HepG2 (cell line): Measurements from ENCODE around the gene FMNL2. TPM values are rescaled to one million over a fixed set of nuclear protein-coding genes. Genes with fewer than 3 reads are reported as not detected.

Experiments used
- CBX1 ChIP-seq: IDR thresholded peaks from one replicate; pipeline ENCODE4 v1.6.1; 2016; ENCODE audit warnings: antibody characterized with exemption, low read depth
- CEBPG ChIP-seq: IDR thresholded peaks from 2 replicates; pipeline ENCODE4 v1.6.1; 2016
- HDAC2 ChIP-seq: sonication (generic); formaldehyde crosslinking; IDR thresholded peaks from 2 replicates; pipeline ENCODE4 v1.4.0; 2020; ENCODE audit warnings: missing genetic modification reagents
- JUN ChIP-seq: sonication (generic); formaldehyde crosslinking; IDR thresholded peaks from 2 replicates; pipeline ENCODE4 v1.4.0; 2020; ENCODE audit warnings: mild to moderate bottlenecking, missing genetic modification reagents
- MEIS2 ChIP-seq: sonication (generic); formaldehyde crosslinking; IDR thresholded peaks from 2 replicates; pipeline ENCODE4 v1.9.0; 2021; ENCODE audit warnings: mild to moderate bottlenecking, missing genetic modification reagents
- NR2F1 ChIP-seq, 2 experiments: fragments of 450-650 bp in 1 of 2; formaldehyde crosslinking in 1 of 2; IDR thresholded peaks; 2 replicates each; pipeline versions ENCODE4 v1.5.0 to v1.6.1; 2016 to 2020; ENCODE audit warnings: mild to moderate bottlenecking in 1 of 2, missing compliant biosample characterization in 1 of 2, missing genetic modification reagents in 1 of 2, moderate library complexity in 1 of 2
- NRL ChIP-seq: sonication (generic); formaldehyde crosslinking; IDR thresholded peaks from 2 replicates; pipeline ENCODE4 v1.5.0; 2020; ENCODE audit warnings: missing genetic modification reagents, mild to moderate bottlenecking, moderate library complexity, borderline replicate concordance
- RBAK ChIP-seq: sonication (generic); formaldehyde crosslinking; IDR thresholded peaks from 2 replicates; pipeline ENCODE4 v1.5.1; 2020; ENCODE audit warnings: mild to moderate bottlenecking, missing genetic modification reagents
- RCOR2 ChIP-seq: IDR thresholded peaks from 2 replicates; pipeline ENCODE4 v1.6.1; 2016; ENCODE audit warnings: missing biosample characterization, missing genetic modification reagents
- SKI ChIP-seq: fragments of 450-650 bp; IDR thresholded peaks from one replicate; pipeline ENCODE4 v1.6.1; 2018; ENCODE audit warnings: mild to moderate bottlenecking; ENCODE audit not compliant: partially characterized antibody
- SRY ChIP-seq: sonication (generic); formaldehyde crosslinking; IDR thresholded peaks from 2 replicates; pipeline ENCODE4 v1.8.0; 2022; ENCODE audit warnings: mild to moderate bottlenecking, missing genetic modification reagents
- TEAD3 ChIP-seq: optimal IDR thresholded peaks from 2 replicates; pipeline ENCODE3; 2016; ENCODE audit warnings: borderline replicate concordance
- TSC22D2 ChIP-seq: sonication (generic); formaldehyde crosslinking; IDR thresholded peaks from 2 replicates; pipeline ENCODE4 v1.5.1; 2020; ENCODE audit warnings: missing genetic modification reagents, mild to moderate bottlenecking, borderline replicate concordance
- ZMYM4 ChIP-seq: sonication (generic); formaldehyde crosslinking; IDR thresholded peaks from 2 replicates; pipeline ENCODE4 v1.8.1; 2023; ENCODE audit warnings: mild to moderate bottlenecking, missing genetic modification reagents
- ZNF121 ChIP-seq: sonication (generic); formaldehyde crosslinking; IDR thresholded peaks from 2 replicates; pipeline ENCODE4 v1.5.0; 2020; ENCODE audit warnings: mild to moderate bottlenecking, missing genetic modification reagents
- ZNF446 ChIP-seq: sonication (generic); formaldehyde crosslinking; IDR thresholded peaks from 2 replicates; pipeline ENCODE4 v1.5.0; 2020; ENCODE audit warnings: mild to moderate bottlenecking, missing genetic modification reagents
- ZNF546 ChIP-seq: sonication (generic); formaldehyde crosslinking; conservative IDR thresholded peaks from 2 replicates; pipeline ENCODE4 v1.8.1; 2023; ENCODE audit warnings: mild to moderate bottlenecking, missing genetic modification reagents
- polyA plus RNA-seq, 8 experiments: library from polyadenylated mRNA; depleted of rRNA in 3 of 8; stranded (reverse) in 7 of 8; unstranded in 1 of 8; fragments of >200 nt; fragmentation: Illumina TruSeq in 4 of 8; extraction: Trizol in 4 of 8; gene quantifications; 2 replicates each; pipeline versions ENCODE4 v1.2.1 to v1.2.3, GENCODE V29; 2011 to 2016; ENCODE audit warnings: low read depth in 4 of 8, missing spikeins in 1 of 8, mixed read lengths in 1 of 8; ENCODE audit not compliant: insufficient read depth in 1 of 8
- total RNA-seq, 5 experiments: library from RNA; depleted of rRNA; stranded (reverse); fragments of >200 nt; fragmentation: Illumina TruSeq; extraction: Trizol; gene quantifications; 2 replicates each; pipeline ENCODE4 v1.2.3, GENCODE V29; 2016; ENCODE audit warnings: low read depth in 1 of 5
- TF ChIP-seq, protein P1 (sequence below): IDR thresholded peaks from 2 replicates; pipeline ENCODE4 v1.6.1; 2018; ENCODE audit warnings: missing genetic modification reagents, mild to moderate bottlenecking, missing compliant biosample characterization
- TF ChIP-seq, protein P2 (sequence below): sonication (generic); formaldehyde crosslinking; IDR thresholded peaks from 2 replicates; pipeline ENCODE4 v1.4.0; 2020; ENCODE audit warnings: mild to moderate bottlenecking, missing genetic modification reagents
- TF ChIP-seq, protein P3 (sequence below): sonication (generic); formaldehyde crosslinking; conservative IDR thresholded peaks from 2 replicates; pipeline ENCODE4 v1.4.0; 2020; ENCODE audit warnings: mild to moderate bottlenecking, missing genetic modification reagents, moderate library complexity
- TF ChIP-seq, protein P4 (sequence below): sonication (generic); formaldehyde crosslinking; IDR thresholded peaks from 2 replicates; pipeline ENCODE4 v1.4.0; 2020; ENCODE audit warnings: missing genetic modification reagents, borderline replicate concordance
- TF ChIP-seq, protein P5 (sequence below): sonication (generic); formaldehyde crosslinking; IDR thresholded peaks from 2 replicates; pipeline ENCODE4 v1.5.0; 2020; ENCODE audit warnings: missing genetic modification reagents, mild to moderate bottlenecking, borderline replicate concordance
- TF ChIP-seq, protein P6 (sequence below): sonication (generic); formaldehyde crosslinking; IDR thresholded peaks from 2 replicates; pipeline ENCODE4 v1.8.0; 2022; ENCODE audit warnings: mild to moderate bottlenecking, missing genetic modification reagents, moderate library complexity

FMNL2 gene
- total and polyA plus RNA-seq, 2 of the 13 experiments (the other 11 are each of a cell fraction or from before 2014, with no cell fraction given): 66.5 to 67.7 TPM

DNA sequence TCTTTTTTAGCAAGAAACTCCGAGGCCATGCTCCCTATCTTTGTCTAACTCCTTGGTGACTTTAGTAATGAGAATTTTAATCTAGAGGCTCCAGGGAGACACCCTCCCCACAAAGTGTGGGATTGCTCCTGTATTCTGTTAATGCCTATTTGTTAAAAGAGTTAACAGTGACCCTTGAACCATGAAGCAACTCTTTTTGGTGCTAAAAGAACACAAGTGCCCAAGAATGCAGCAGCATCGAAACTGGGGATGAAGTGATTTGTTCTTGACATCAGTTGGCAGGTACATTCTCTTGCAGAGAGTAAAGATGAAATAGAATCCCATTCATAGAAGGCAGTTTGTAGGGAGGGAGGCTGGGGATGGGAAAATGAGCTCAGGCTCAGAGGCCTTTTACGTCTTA is 50.0 kb downstream of the FMNL2 start (continued):
- peak; percentile 82 for TF ChIP-seq RCOR2 (CRISPR knock-in tag)
- no peak for TF ChIP-seq JUN (CRISPR knock-in tag)
- TF ChIP-seq, protein P1, sequence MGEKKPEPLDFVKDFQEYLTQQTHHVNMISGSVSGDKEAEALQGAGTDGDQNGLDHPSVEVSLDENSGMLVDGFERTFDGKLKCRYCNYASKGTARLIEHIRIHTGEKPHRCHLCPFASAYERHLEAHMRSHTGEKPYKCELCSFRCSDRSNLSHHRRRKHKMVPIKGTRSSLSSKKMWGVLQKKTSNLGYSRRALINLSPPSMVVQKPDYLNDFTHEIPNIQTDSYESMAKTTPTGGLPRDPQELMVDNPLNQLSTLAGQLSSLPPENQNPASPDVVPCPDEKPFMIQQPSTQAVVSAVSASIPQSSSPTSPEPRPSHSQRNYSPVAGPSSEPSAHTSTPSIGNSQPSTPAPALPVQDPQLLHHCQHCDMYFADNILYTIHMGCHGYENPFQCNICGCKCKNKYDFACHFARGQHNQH: no peak
- no peak for TF ChIP-seq SRY (CRISPR knock-in tag)
- no peak for TF ChIP-seq TSC22D2 (CRISPR knock-in tag)
- TF ChIP-seq CBX1: no peak
- no peak for TF ChIP-seq NRL (CRISPR knock-in tag)
- TF ChIP-seq, protein P2, sequence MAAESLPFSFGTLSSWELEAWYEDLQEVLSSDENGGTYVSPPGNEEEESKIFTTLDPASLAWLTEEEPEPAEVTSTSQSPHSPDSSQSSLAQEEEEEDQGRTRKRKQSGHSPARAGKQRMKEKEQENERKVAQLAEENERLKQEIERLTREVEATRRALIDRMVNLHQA (CRISPR knock-in tag): no peak
- no peak for TF ChIP-seq ZNF446 (CRISPR knock-in tag)
- TF ChIP-seq NR2F1 (CRISPR knock-in tag; IDR thresholded peaks at IDR 0.05): peak; percentile 24 to 36; a peak in 1 of 4 replicates
- TF ChIP-seq ZNF121 (CRISPR knock-in tag): no peak
- TF ChIP-seq, protein P3, sequence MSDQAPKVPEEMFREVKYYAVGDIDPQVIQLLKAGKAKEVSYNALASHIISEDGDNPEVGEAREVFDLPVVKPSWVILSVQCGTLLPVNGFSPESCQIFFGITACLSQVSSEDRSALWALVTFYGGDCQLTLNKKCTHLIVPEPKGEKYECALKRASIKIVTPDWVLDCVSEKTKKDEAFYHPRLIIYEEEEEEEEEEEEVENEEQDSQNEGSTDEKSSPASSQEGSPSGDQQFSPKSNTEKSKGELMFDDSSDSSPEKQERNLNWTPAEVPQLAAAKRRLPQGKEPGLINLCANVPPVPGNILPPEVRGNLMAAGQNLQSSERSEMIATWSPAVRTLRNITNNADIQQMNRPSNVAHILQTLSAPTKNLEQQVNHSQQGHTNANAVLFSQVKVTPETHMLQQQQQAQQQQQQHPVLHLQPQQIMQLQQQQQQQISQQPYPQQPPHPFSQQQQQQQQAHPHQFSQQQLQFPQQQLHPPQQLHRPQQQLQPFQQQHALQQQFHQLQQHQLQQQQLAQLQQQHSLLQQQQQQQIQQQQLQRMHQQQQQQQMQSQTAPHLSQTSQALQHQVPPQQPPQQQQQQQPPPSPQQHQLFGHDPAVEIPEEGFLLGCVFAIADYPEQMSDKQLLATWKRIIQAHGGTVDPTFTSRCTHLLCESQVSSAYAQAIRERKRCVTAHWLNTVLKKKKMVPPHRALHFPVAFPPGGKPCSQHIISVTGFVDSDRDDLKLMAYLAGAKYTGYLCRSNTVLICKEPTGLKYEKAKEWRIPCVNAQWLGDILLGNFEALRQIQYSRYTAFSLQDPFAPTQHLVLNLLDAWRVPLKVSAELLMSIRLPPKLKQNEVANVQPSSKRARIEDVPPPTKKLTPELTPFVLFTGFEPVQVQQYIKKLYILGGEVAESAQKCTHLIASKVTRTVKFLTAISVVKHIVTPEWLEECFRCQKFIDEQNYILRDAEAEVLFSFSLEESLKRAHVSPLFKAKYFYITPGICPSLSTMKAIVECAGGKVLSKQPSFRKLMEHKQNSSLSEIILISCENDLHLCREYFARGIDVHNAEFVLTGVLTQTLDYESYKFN (CRISPR knock-in tag): peak; percentile 66; the same call in 1 of the 2 replicates
- TF ChIP-seq ZNF546 (CRISPR knock-in tag): no peak
- peak; percentile 87 for TF ChIP-seq HDAC2 (CRISPR knock-in tag)
- TF ChIP-seq, protein P4, sequence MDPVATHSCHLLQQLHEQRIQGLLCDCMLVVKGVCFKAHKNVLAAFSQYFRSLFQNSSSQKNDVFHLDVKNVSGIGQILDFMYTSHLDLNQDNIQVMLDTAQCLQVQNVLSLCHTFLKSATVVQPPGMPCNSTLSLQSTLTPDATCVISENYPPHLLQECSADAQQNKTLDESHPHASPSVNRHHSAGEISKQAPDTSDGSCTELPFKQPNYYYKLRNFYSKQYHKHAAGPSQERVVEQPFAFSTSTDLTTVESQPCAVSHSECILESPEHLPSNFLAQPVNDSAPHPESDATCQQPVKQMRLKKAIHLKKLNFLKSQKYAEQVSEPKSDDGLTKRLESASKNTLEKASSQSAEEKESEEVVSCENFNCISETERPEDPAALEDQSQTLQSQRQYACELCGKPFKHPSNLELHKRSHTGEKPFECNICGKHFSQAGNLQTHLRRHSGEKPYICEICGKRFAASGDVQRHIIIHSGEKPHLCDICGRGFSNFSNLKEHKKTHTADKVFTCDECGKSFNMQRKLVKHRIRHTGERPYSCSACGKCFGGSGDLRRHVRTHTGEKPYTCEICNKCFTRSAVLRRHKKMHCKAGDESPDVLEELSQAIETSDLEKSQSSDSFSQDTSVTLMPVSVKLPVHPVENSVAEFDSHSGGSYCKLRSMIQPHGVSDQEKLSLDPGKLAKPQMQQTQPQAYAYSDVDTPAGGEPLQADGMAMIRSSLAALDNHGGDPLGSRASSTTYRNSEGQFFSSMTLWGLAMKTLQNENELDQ (CRISPR knock-in tag): no peak
- peak; percentile 58; the same call in 1 of the 2 replicates for TF ChIP-seq ZMYM4 (CRISPR knock-in tag)
- peak; percentile 86 for TF ChIP-seq TEAD3 (CRISPR knock-in tag)
- no peak for TF ChIP-seq RBAK (CRISPR knock-in tag)
- TF ChIP-seq, protein P5, sequence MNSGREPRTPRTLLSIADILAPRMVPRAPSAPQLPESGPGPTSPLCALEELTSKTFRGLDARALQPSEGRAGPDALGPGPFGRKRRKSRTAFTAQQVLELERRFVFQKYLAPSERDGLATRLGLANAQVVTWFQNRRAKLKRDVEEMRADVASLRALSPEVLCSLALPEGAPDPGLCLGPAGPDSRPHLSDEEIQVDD: no peak
- TF ChIP-seq SKI: no peak
- TF ChIP-seq, protein P6, sequence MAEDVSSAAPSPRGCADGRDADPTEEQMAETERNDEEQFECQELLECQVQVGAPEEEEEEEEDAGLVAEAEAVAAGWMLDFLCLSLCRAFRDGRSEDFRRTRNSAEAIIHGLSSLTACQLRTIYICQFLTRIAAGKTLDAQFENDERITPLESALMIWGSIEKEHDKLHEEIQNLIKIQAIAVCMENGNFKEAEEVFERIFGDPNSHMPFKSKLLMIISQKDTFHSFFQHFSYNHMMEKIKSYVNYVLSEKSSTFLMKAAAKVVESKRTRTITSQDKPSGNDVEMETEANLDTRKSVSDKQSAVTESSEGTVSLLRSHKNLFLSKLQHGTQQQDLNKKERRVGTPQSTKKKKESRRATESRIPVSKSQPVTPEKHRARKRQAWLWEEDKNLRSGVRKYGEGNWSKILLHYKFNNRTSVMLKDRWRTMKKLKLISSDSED (CRISPR knock-in tag): no peak
- no peak for TF ChIP-seq MEIS2
- TF ChIP-seq CEBPG (CRISPR knock-in tag): peak; percentile 95
